Measurements from ENCODE around the gene SGK1.
"Not testable (repeated sequence)": the region's sequence is repeated elsewhere in the genome, so short reads cannot be mapped to it uniquely, and the experiment has no call there.

Gene SGK1

DNA sequence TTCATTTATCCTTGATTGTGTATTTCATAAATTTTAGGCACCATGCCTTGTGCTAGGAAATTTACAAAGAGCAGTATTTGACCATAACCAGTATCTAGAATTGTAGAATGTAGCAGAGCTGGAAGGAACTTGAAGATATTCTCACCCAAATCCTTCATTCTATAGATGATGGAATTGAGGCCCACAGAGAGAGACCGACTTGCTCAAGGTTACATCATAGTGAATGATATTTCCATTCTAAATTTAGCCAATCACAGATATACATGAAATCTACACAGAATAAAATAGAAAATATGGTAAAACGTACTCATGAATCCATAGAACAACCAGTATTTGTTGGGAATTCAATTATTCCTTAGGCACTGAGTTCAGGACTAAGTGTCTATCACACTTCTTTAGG lies 10.9 kb upstream of the SGK1 start:
- H3K27me3 ChIP-seq (ENCODE audit: insufficient read depth, poor library complexity, severe bottlenecking) = no peaks in the 10 kb centered on the region
- H3K9me3 ChIP-seq (ENCODE audit: severe bottlenecking) = no peaks in the 10 kb centered on the region
- no peak overlapping the region for H3K4me3 ChIP-seq (ENCODE audit: severe bottlenecking)
- no peaks in the 10 kb centered on the region for H3K4me1 ChIP-seq (ENCODE audit: insufficient read depth, poor library complexity, severe bottlenecking)
- TF ChIP-seq, protein P1, sequence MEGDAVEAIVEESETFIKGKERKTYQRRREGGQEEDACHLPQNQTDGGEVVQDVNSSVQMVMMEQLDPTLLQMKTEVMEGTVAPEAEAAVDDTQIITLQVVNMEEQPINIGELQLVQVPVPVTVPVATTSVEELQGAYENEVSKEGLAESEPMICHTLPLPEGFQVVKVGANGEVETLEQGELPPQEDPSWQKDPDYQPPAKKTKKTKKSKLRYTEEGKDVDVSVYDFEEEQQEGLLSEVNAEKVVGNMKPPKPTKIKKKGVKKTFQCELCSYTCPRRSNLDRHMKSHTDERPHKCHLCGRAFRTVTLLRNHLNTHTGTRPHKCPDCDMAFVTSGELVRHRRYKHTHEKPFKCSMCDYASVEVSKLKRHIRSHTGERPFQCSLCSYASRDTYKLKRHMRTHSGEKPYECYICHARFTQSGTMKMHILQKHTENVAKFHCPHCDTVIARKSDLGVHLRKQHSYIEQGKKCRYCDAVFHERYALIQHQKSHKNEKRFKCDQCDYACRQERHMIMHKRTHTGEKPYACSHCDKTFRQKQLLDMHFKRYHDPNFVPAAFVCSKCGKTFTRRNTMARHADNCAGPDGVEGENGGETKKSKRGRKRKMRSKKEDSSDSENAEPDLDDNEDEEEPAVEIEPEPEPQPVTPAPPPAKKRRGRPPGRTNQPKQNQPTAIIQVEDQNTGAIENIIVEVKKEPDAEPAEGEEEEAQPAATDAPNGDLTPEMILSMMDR (IDR thresholded peaks at IDR 0.05; ENCODE audit: poor library complexity, severe bottlenecking) = no peak
- no peak for DNase-seq (ENCODE audit: low spot score)
- no peak for ATAC-seq (ENCODE audit: low read depth)
- no peaks in the 10 kb centered on the region for H3K36me3 ChIP-seq (ENCODE audit: low read depth)
- H3K27ac ChIP-seq (ENCODE audit: poor library complexity, severe bottlenecking) = no peak overlapping the region

DNA sequence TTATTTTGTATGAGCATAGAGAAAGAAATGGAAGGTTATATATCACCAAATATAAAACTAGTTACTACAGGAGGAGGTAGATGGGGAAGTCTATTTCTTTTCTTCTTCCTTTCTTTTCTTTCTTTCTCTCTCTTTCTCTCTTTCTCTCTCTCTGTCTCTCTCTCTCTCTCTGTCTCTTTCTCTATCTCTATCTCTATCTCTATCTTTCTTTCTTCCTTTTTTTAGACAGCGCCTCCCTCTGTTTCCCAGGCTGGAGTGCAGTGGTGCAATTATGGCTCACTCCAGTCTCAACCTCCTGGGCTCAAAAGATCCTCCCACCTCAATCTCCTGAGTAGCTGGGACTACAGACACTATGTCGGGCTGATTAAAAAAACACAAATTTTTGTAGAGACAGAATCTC lies 10.2 kb upstream of the SGK1 start:
- Histone ChIP-seq H3K27ac (ENCODE audit: poor library complexity, severe bottlenecking) (no peak overlapping the region), H3K4me1 (ENCODE audit: insufficient read depth, poor library complexity, severe bottlenecking) (no peaks in the 10 kb centered on the region), H3K4me3 (ENCODE audit: severe bottlenecking) (no peak overlapping the region), H3K36me3 (ENCODE audit: low read depth) (no peaks in the 10 kb centered on the region), H3K27me3 (ENCODE audit: insufficient read depth, poor library complexity, severe bottlenecking) (no peaks in the 10 kb centered on the region), H3K9me3 (ENCODE audit: severe bottlenecking) (no peaks in the 10 kb centered on the region)
- no peak for DNase-seq (ENCODE audit: low spot score)
- TF ChIP-seq, protein P1 (IDR thresholded peaks at IDR 0.05; ENCODE audit: poor library complexity, severe bottlenecking) = no peak
- ATAC-seq (ENCODE audit: low read depth) = no peak

DNA sequence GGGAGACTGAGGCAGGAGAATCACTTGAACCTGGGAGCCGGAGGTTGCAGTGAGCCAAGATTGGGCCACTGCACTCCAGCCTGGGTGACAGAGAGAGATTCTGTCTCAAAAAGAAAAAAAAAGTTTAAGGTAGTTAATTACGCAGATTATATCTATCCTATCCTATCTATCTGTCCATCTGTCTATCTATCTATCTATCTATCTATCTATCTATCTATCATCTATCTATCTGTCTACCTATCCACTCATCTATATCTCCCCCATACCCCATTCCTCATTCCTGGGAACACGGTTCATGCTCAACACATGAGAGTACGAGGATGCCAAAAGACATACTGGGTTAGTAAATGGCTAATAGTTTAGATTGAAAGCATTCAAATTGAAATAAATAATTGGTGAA lies 8.3 kb upstream of the SGK1 start:
- H3K4me1 ChIP-seq (ENCODE audit: insufficient read depth, poor library complexity, severe bottlenecking); H3K27ac ChIP-seq (ENCODE audit: poor library complexity, severe bottlenecking); DNase-seq (ENCODE audit: low spot score); H3K36me3 ChIP-seq (ENCODE audit: low read depth); H3K9me3 ChIP-seq (ENCODE audit: severe bottlenecking); H3K27me3 ChIP-seq (ENCODE audit: insufficient read depth, poor library complexity, severe bottlenecking); ATAC-seq (ENCODE audit: low read depth); H3K4me3 ChIP-seq (ENCODE audit: severe bottlenecking): not testable (repeated sequence)

GRCh38 chr6:134324766-134325165 lies 6.9 kb upstream of the SGK1 start:
- Histone ChIP-seq H3K4me3 (ENCODE audit: severe bottlenecking) (no peak overlapping the region), H3K4me1 (ENCODE audit: insufficient read depth, poor library complexity, severe bottlenecking) (no peaks in the 10 kb centered on the region), H3K36me3 (ENCODE audit: low read depth) (no peaks in the 10 kb centered on the region), H3K9me3 (ENCODE audit: severe bottlenecking) (no peaks in the 10 kb centered on the region), H3K27ac (ENCODE audit: poor library complexity, severe bottlenecking) (no peak overlapping the region), H3K27me3 (ENCODE audit: insufficient read depth, poor library complexity, severe bottlenecking) (no peaks in the 10 kb centered on the region)
- TF ChIP-seq, protein P1 (IDR thresholded peaks at IDR 0.05; ENCODE audit: poor library complexity, severe bottlenecking) = no peak
- DNase-seq (ENCODE audit: low spot score) = no peak
- no peak for ATAC-seq (ENCODE audit: low read depth)

- Histone ChIP-seq H3K4me1 (ENCODE audit: insufficient read depth, poor library complexity, severe bottlenecking) (no peaks in the 10 kb centered on the region), H3K27ac (ENCODE audit: poor library complexity, severe bottlenecking) (no peak overlapping the region), H3K27me3 (ENCODE audit: insufficient read depth, poor library complexity, severe bottlenecking) (no peaks in the 10 kb centered on the region), H3K36me3 (ENCODE audit: low read depth) (no peaks in the 10 kb centered on the region), H3K4me3 (ENCODE audit: severe bottlenecking) (no peak overlapping the region), H3K9me3 (ENCODE audit: severe bottlenecking) (no peaks in the 10 kb centered on the region)
- ATAC-seq (ENCODE audit: low read depth) (no peak), DNase-seq (ENCODE audit: low spot score) (no peak)
- TF ChIP-seq, protein P1 (IDR thresholded peaks at IDR 0.05; ENCODE audit: poor library complexity, severe bottlenecking) = no peak
Observed at GRCh38 chr6:134324141-134324540, 6.2 kb upstream of the SGK1 start.

Measured in RWPE2 (cell line).